HG03571 (cell line): ENCODE measurements around the gene ADAMTSL1.

Experiments
- ATAC-seq: cut with Tn5 transposase; IDR thresholded peaks from one replicate; pipeline ENCODE4 v1.9.1; 2021; ENCODE audit not compliant: unreplicated experiment

The ADAMTSL1 gene

GRCh38 chr9:18548456-18548855 lies 74.5 kb downstream of the ADAMTSL1 start:
- no peak for ATAC-seq

- no peak for ATAC-seq
Measured at GRCh38 chr9:18549772-18550171, 75.8 kb downstream of the ADAMTSL1 start.

- no peak for ATAC-seq
Measured at GRCh38 chr9:18550286-18550685, 76.3 kb downstream of the ADAMTSL1 start.

GRCh38 chr9:18554244-18554643 lies 80.3 kb downstream of the ADAMTSL1 start:
- no peak for ATAC-seq

- ATAC-seq, result no peak
Measured at GRCh38 chr9:18555105-18555883, 81.3 kb downstream of the ADAMTSL1 start.

- no peak for ATAC-seq
Measured at GRCh38 chr9:18564018-18564880, 90.3 kb downstream of the ADAMTSL1 start.

- no peak for ATAC-seq
Measured at GRCh38 chr9:18566121-18566520, 92.2 kb downstream of the ADAMTSL1 start.

GRCh38 chr9:18568973-18569372 lies 95.0 kb downstream of the ADAMTSL1 start:
- no peak for ATAC-seq

- no peak for ATAC-seq
Measured at GRCh38 chr9:18569941-18570630, 96.1 kb downstream of the ADAMTSL1 start.

GRCh38 chr9:18573021-18573556 lies 99.1 kb downstream of the ADAMTSL1 start:
- ATAC-seq, result no peak

GRCh38 chr9:18575686-18576085 lies 101.7 kb downstream of the ADAMTSL1 start:
- ATAC-seq, result no peak

- ATAC-seq, result no peak
Measured at GRCh38 chr9:18579536-18579935, 105.6 kb downstream of the ADAMTSL1 start.

GRCh38 chr9:18580151-18580550 lies 106.2 kb downstream of the ADAMTSL1 start:
- no peak for ATAC-seq

GRCh38 chr9:18585996-18586395 lies 112.0 kb downstream of the ADAMTSL1 start:
- ATAC-seq, result no peak

- ATAC-seq, result no peak
Measured at GRCh38 chr9:18588002-18588401, 114.0 kb downstream of the ADAMTSL1 start.

- no peak for ATAC-seq
Measured at GRCh38 chr9:18591261-18591660, 117.3 kb downstream of the ADAMTSL1 start.

GRCh38 chr9:18594837-18595236 lies 120.9 kb downstream of the ADAMTSL1 start:
- ATAC-seq, result no peak

- ATAC-seq, result no peak
Measured at GRCh38 chr9:18595597-18595996, 121.6 kb downstream of the ADAMTSL1 start.

- no peak for ATAC-seq
Measured at GRCh38 chr9:18596920-18597319, 123.0 kb downstream of the ADAMTSL1 start.

GRCh38 chr9:18598969-18599368 lies 125.0 kb downstream of the ADAMTSL1 start:
- ATAC-seq, result no peak

- no peak for ATAC-seq
Measured at GRCh38 chr9:18601026-18601425, 127.1 kb downstream of the ADAMTSL1 start.
